PC-3 (cell line): ENCODE data around the gene DOCK1. TPM values are rescaled to one million over a fixed set of nuclear protein-coding genes. Genes with fewer than 3 reads are reported as not detected.

ENCODE experiments used
- ATAC-seq: fragments of 200-7000 bp; cut with Tn5 transposase; 2 replicates; pipeline ENCODE4 v1.9.1; 2020; ENCODE audit warnings: mild to moderate bottlenecking, moderate library complexity
- BruUV-seq: library from RNA; stranded (reverse); fragments of 400-500 nt; replicated peaks from 2 replicates; lab custom pipeline; 2021; lab: Mats Ljungman, UMichigan
- CTCF ChIA-PET: fragments of 300-600 bp; sonication (Branson Sonifier 250); formaldehyde crosslinking; loops from one replicate; lab custom pipeline; 2022; ENCODE audit warnings: antibody characterized with exemption; lab: Charles Lee
- POLR2A ChIA-PET: fragments of 300-600 bp; sonication (Branson Sonifier 250); formaldehyde crosslinking; loops from one replicate; lab custom pipeline; 2022; ENCODE audit warnings: antibody characterized with exemption; ENCODE audit not compliant: unreplicated experiment; lab: Charles Lee
- DNase-seq: peaks from one replicate; pipeline ENCODE4 v3.0.0-alpha.2; 2015
- H2AFZ ChIP-seq: fragments of 300-600 bp; sonication (generic); 2 replicates; pipeline ENCODE4 v1.6.0; 2016; ENCODE audit warnings: antibody characterized with exemption, low read length
- H3F3A ChIP-seq: fragments of 300-600 bp; sonication (generic); one replicate; pipeline ENCODE4 v1.6.0; 2017; ENCODE audit warnings: antibody characterized with exemption, low read length, control low read depth, mild to moderate bottlenecking; ENCODE audit not compliant: unreplicated experiment
- H3K27ac ChIP-seq: fragments of 300-600 bp; sonication (generic); 2 replicates; pipeline ENCODE4 v1.5.1; 2016; ENCODE audit warnings: mild to moderate bottlenecking, low read length
- H3K27me3 ChIP-seq: fragments of 300-600 bp; sonication (generic); 2 replicates; pipeline ENCODE4 v1.6.1; 2016; ENCODE audit warnings: low read length, mixed read lengths
- H3K36me3 ChIP-seq: fragments of 300-600 bp; sonication (generic); 2 replicates; pipeline ENCODE4 v1.6.1; 2016; ENCODE audit warnings: low read depth, mixed run types, low read length, mixed read lengths
- H3K4me1 ChIP-seq: fragments of 300-600 bp; sonication (generic); 2 replicates; pipeline ENCODE4 v1.5.1; 2016; ENCODE audit warnings: low read length; ENCODE audit not compliant: insufficient read depth
- H3K4me2 ChIP-seq: fragments of 300-600 bp; sonication (generic); 2 replicates; pipeline ENCODE4 v1.6.0; 2016; ENCODE audit warnings: low read length
- H3K4me3 ChIP-seq: fragments of 300-600 bp; sonication (generic); 2 replicates; pipeline ENCODE4 v1.5.1; 2016; ENCODE audit warnings: mild to moderate bottlenecking, low read length, mixed read lengths
- H3K79me2 ChIP-seq: fragments of 300-600 bp; sonication (generic); 2 replicates; pipeline ENCODE4 v1.6.1; 2017; ENCODE audit warnings: low read length, mixed read lengths
- H3K9ac ChIP-seq: fragments of 300-600 bp; sonication (generic); 2 replicates; pipeline ENCODE4 v1.6.0; 2016; ENCODE audit warnings: mild to moderate bottlenecking, low read length
- H3K9me2 ChIP-seq: fragments of 300-600 bp; sonication (generic); replicated peaks from 2 replicates; pipeline ENCODE4 v1.6.1; 2016; ENCODE audit warnings: mixed run types, low read length, mixed read lengths
- H3K9me3 ChIP-seq: fragments of 300-600 bp; sonication (generic); 2 replicates; pipeline ENCODE4 v1.6.1; 2016; ENCODE audit warnings: low read length, mixed read lengths
- H4K20me1 ChIP-seq: fragments of 300-600 bp; sonication (generic); 2 replicates; pipeline ENCODE4 v1.6.1; 2016; ENCODE audit warnings: low read length, mixed read lengths
- EZH2 ChIP-seq: fragments of 300-600 bp; sonication (generic); IDR thresholded peaks from one replicate; pipeline ENCODE4 v1.6.1; 2017; ENCODE audit warnings: antibody characterized with exemption, mild to moderate bottlenecking, low read length; ENCODE audit not compliant: unreplicated experiment
- EZH2phosphoT487 ChIP-seq: fragments of 300-600 bp; sonication (generic); IDR thresholded peaks from 2 replicates; pipeline ENCODE4 v1.6.1; 2018; ENCODE audit warnings: mild to moderate bottlenecking, antibody characterized with exemption, low read length, borderline replicate concordance
- intact Hi-C: fragments of 100-400 bp; cut with micrococcal nuclease; formaldehyde crosslinking; loops from 2 replicates; pipeline ENCODE4 v1.9.0; 2023
- total RNA-seq: library from RNA; depleted of rRNA; stranded (reverse); fragments of >200 nt; gene quantifications from 2 replicates; pipeline ENCODE4 v1.2.3, GENCODE V29; 2014
- TF ChIP-seq, protein P1 (sequence below): fragments of 300-600 bp; sonication (generic); conservative IDR thresholded peaks from 2 replicates; pipeline ENCODE4 v1.5.1; 2017; ENCODE audit warnings: antibody characterized with exemption, low read depth, mild to moderate bottlenecking, low read length

The DOCK1 gene
- total RNA-seq, 1 experiment from 2014 or later = 34.3 TPM

DNA sequence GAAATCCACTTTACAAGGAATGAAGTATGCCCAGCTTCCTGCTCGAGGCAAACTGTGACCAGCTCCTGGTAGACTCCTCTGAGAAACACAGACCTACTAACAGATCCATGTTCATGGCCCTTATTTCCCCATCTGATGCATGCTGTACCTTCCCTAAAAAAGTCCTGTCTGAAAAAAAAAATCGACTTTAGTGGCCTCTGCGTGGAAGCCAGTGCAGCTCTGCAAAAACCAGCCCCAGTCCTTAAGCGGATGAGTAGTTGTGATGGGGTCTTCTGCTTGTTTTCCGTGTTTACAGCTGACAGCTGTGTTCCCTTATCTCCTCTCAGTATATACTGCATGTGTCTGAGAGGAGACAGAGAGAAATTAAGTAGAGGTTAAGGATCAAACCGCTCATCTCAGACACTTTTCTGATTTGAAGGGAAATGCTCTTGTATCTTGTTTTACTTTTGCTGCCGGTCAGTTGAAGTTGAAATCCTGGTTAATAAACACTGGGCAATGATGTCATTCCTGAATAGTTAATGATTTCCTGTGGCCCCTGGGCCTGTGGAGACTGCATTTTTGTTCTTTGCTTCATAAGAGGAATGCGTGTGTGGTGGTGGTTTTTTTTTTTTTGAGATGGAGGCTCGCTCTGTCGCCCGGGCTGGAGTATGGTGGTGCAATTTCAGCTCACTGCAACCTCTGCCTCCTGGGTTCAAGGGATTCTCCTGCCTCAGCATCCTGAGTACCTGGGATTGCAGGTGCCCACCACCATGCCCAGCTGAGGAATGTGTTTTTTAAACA is 67.6 kb downstream of the DOCK1 start:
- intact Hi-C loops = no loop called here
- Histone ChIP-seq H4K20me1 (no peaks in the 10 kb centered on the region), H2AFZ (no peak overlapping the region), H3K9me2 (no peaks in the 10 kb centered on the region), H3K36me3 (no peaks in the 10 kb centered on the region; the same call in 1 of the 2 replicates), H3K4me3 (no peak overlapping the region), H3F3A (no peaks in the 10 kb centered on the region), H3K4me2 (no peak overlapping the region), H3K4me1 (no peaks in the 10 kb centered on the region), H3K27me3 (no peaks in the 10 kb centered on the region), H3K27ac (no peak overlapping the region), H3K9me3 (no peaks in the 10 kb centered on the region), H3K9ac (no peak overlapping the region), H3K79me2 (no peaks in the 10 kb centered on the region)
- ATAC-seq (no peak), DNase-seq (no peak)
- CTCF ChIA-PET = no interaction called here
- POLR2A ChIA-PET = no interaction called here
- TF ChIP-seq, protein P1, sequence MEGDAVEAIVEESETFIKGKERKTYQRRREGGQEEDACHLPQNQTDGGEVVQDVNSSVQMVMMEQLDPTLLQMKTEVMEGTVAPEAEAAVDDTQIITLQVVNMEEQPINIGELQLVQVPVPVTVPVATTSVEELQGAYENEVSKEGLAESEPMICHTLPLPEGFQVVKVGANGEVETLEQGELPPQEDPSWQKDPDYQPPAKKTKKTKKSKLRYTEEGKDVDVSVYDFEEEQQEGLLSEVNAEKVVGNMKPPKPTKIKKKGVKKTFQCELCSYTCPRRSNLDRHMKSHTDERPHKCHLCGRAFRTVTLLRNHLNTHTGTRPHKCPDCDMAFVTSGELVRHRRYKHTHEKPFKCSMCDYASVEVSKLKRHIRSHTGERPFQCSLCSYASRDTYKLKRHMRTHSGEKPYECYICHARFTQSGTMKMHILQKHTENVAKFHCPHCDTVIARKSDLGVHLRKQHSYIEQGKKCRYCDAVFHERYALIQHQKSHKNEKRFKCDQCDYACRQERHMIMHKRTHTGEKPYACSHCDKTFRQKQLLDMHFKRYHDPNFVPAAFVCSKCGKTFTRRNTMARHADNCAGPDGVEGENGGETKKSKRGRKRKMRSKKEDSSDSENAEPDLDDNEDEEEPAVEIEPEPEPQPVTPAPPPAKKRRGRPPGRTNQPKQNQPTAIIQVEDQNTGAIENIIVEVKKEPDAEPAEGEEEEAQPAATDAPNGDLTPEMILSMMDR = no peak
- no peak for TF ChIP-seq EZH2
- TF ChIP-seq EZH2phosphoT487 = no peak
- no TSS peak for BruUV-seq

DNA sequence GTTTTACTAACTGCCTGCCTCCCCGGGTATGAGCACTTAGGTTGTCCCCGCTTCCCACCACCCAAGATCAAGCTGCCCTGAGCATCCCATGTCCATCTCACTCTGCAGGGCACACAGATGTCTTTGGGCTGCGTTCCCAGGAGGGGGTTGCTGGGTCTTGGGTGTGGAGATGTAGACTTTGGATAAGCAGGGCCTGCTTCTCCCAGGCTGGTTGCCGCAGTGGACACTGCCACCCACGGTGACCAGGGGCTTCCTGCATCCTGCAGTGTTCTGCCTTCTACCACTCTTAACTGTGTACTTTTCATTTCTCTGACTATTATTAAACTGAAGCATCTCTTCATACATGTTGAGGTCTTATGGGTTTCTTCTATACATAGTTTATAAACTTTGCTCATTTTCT is 70.0 kb downstream of the DOCK1 start:
- no TSS peak for BruUV-seq
- intact Hi-C loops = no loop called here
- Histone ChIP-seq H3K4me3 (no peak overlapping the region), H3K9me2 (no peaks in the 10 kb centered on the region), H3K36me3 (no peaks in the 10 kb centered on the region; the same call in 1 of the 2 replicates), H3F3A (no peaks in the 10 kb centered on the region), H3K27me3 (no peaks in the 10 kb centered on the region), H3K4me2 (no peak overlapping the region), H3K9me3 (no peaks in the 10 kb centered on the region), H3K4me1 (no peaks in the 10 kb centered on the region), H2AFZ (no peak overlapping the region), H4K20me1 (no peaks in the 10 kb centered on the region), H3K79me2 (no peaks in the 10 kb centered on the region), H3K27ac (no peak overlapping the region), H3K9ac (no peak overlapping the region)
- ATAC-seq = no peak
- TF ChIP-seq EZH2 = no peak
- no peak for TF ChIP-seq EZH2phosphoT487
- TF ChIP-seq, protein P1 = no peak
- ChIA-PET CTCF (no interaction called here), POLR2A (no interaction called here)
- DNase-seq = no peak

DNA sequence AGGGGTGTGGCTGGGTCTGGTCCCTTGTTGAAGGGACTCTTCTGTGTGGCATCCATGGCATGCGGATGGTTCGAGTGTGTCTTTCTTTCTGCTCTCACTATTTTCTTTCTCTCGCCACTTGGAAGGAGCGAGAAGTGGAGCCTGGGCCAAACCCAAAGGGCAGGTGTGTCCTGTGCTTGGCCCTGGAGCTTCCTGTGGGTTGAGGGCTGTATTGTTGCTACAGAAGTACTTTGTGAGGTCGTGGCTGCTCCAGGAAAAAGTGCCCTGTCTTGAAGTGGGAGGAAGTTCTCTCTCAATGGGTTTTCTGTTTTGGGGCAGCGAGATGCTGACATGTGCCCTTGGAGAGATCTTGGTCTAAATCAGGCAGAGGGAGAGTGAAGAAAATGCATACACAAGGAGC is 72.0 kb downstream of the DOCK1 start:
- CTCF ChIA-PET = no interaction called here
- POLR2A ChIA-PET = no interaction called here
- Histone ChIP-seq H3K27me3 (no peaks in the 10 kb centered on the region), H3K27ac (no peak overlapping the region), H3K9ac (no peak overlapping the region), H3K4me3 (no peak overlapping the region), H3K9me2 (no peaks in the 10 kb centered on the region), H3K36me3 (peaks cover 4% of the 10 kb centered on the region; the same call in 1 of the 2 replicates), H3F3A (no peaks in the 10 kb centered on the region), H3K79me2 (no peaks in the 10 kb centered on the region), H4K20me1 (no peaks in the 10 kb centered on the region), H2AFZ (no peak overlapping the region), H3K4me2 (no peak overlapping the region), H3K4me1 (no peaks in the 10 kb centered on the region), H3K9me3 (no peaks in the 10 kb centered on the region)
- DNase-seq = no peak
- BruUV-seq = no TSS peak
- no peak for ATAC-seq
- intact Hi-C loops = no loop called here
- TF ChIP-seq, protein P1 = no peak
